Dermis microvascular lymphatic vessel endothelial cell (primary cell): ENCODE results near the gene ROR2. TPM values are rescaled to one million over a fixed set of nuclear protein-coding genes. Genes with fewer than 3 reads are reported as not detected.

Source experiments
- DNase-seq, 2 donors: peaks; one replicate each; pipeline versions ENCODE4 v3.0.0 to v3.0.0-alpha.2; 2010; ENCODE audit warnings: low read depth in 2 of 2
- total RNA-seq: library from RNA; depleted of rRNA; stranded (reverse); fragments of >200 nt; gene quantifications from 2 replicates; pipeline ENCODE4 v1.2.1, GENCODE V29; 2014

The ROR2 gene
- total RNA-seq, 1 donor from 2014 or later = not detected

- no peak for DNase-seq
These were observed 199.7 kb downstream of the ROR2 start for GRCh38 chr9:91750343-91750742.

- no peak for DNase-seq
These were observed 203.1 kb downstream of the ROR2 start for GRCh38 chr9:91746904-91747303.

- no peak for DNase-seq
These were observed 203.7 kb downstream of the ROR2 start for GRCh38 chr9:91746357-91746756.

DNA sequence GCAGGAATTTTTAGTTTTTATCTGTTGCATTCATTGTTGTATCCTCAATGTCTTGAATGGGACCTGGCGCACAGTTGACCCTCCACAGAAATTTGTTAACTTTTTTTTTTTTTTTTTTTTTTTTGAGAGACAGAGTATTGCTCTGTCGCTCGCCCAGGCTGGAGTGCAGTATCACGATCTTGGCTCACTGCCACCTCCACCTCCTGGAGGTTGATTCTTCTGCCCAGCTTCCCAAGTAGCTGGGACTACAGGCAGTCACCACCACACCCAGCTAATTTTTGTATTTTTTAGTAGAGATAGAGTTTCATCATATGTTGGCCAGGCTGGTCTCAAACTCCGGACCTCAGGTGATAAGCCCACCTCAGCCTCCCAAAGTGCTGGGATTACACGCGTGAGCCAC, 205.9 kb downstream of the ROR2 start:
- no peak for DNase-seq

GRCh38 chr9:91741522-91741921, 208.5 kb downstream of the ROR2 start:
- peak; percentile 20 to 64 for DNase-seq

GRCh38 chr9:91740701-91741100, 209.3 kb downstream of the ROR2 start:
- peak; percentile 7 to 42 for DNase-seq

GRCh38 chr9:91736898-91737601, 213.0 kb downstream of the ROR2 start:
- no peak for DNase-seq

DNA sequence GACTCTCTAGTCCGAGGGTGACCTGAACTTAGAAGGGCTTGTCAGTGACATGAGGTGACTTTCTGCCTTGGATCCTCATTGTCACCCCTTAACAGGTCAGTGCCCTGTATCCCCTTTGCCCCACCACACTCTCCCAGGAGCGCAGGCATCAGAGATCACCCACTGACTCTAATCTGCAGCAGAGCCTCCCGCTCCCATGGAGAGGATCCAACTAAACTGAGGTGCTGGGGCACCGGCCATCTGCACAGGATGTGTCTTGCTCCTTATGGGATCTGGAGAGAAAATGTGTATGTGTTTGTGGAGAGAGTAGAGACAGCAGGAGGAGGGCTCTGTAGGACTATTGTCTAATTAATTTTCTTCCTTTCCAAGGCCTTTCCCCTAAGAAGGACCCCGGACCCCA, 213.7 kb downstream of the ROR2 start:
- no peak for DNase-seq

GRCh38 chr9:91735049-91735448, 215.0 kb downstream of the ROR2 start:
- no peak for DNase-seq

DNA sequence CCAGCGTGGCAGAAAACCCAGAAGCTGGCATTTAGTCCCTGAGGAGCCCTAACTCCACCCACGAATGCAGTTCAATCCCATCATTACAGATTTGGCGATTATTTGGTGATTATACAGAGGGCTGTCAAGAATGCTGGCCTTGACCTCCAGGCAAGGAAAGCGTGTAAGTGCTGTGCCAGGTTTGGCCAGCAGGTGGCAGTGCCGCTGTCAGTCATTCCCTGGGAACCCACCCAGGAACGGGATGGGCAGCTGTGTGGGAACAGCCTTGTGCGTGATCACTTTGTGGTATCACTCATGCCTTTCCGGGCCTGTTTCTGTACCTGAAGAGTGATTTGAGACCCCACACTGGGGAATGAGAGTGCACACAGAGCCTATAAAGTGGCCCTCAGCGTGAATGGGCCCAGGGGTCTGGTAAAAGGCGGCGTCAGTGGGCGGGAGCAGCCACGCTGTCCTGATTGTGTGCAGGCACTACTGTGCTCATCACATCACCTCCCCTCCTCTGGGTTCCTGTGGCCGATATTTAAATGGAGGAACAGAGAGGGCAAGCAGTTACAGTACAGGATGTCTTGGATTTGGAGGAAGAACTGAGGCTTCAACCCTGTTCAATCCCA, 215.6 kb downstream of the ROR2 start:
- DNase-seq = peak; percentile 7 to 48

- DNase-seq = no peak
These were observed 216.9 kb downstream of the ROR2 start for GRCh38 chr9:91733006-91733624.

DNA sequence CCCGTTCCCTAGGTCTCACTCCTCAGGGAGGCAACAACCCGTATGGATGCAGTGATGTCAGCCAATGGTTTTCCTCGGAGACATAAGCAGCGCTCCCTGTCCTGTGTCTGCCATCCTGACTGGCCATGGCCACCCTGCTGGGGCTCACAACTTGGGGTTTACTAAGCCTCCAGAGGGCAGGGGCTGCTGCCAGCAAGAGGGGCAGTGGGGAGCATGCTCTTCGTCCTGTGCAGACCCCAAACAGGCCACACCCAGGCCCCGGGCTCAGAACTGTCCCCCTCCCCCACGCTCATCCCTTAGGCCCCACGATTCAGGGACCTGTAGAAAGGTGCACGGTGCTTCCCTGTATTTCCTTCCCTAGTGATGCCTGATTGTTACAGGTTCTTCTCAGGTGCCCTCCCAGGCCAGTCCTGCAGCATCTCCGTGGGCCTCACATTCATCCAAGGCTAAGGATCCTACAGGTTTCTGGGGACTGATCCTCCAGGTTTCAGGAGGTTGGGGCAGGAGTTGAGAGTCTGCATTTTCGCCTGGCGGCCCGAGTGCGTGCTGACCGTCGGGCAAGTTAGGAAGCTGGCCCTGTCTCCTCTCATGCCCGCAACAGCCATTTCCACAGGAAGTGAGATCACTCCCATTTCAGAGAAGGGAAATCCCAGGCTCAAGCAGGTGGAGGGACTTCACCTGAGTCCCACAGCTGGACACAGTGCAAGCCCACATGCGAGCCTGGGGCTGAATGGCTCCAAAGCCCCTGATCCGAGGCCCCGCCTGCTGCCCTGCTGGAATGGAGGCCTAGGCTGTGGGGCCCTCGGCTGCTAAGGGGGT, 217.6 kb downstream of the ROR2 start:
- peak in 1 of 2 donors; percentile 12 for DNase-seq

DNA sequence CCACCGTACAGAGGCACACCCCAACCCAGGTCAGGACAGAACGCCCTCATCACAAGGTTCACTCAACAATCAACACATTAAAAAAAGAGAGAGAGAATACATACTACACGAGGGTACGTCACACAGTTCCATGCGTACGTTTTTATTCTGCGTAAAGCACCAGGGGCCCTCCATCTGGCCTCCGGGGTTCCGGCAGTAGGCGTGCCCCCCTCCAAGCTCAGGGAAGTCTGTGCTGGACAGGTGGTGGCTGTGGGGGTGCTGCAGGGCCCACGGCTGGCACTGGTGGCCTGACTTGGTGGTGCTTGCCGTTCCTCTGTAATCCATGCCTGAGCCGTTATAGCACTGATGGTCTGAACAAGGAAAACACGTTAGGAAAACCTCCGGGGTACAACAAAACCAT, 219.2 kb downstream of the ROR2 start:
- DNase-seq = no peak

- DNase-seq = no peak
These were observed 220.5 kb downstream of the ROR2 start for GRCh38 chr9:91729558-91729842.

DNA sequence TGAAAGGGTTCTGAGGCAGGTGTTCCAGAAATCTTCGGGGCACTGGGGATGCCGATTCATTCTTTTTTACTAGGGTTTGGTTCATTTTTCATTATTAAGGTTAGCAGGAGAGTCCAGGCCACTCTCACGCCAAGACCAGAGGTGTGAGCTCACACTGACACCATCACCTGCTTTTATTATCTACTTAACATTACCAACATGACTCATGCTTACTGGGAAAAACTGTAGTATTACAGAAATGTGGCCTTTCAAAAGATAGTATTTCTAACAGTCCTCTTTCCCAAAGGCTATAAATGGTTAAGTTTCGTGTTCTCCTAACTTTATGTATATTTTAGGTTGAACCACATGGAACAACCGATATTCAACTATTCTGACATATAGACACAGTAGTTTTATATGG, 222.1 kb downstream of the ROR2 start:
- no peak for DNase-seq

GRCh38 chr9:91727316-91727861, 222.6 kb downstream of the ROR2 start:
- peak; percentile 14 to 47 for DNase-seq

GRCh38 chr9:91726406-91727100, 223.5 kb downstream of the ROR2 start:
- DNase-seq = no peak

- no peak for DNase-seq
These were observed 224.4 kb downstream of the ROR2 start for GRCh38 chr9:91725651-91726050.

DNA sequence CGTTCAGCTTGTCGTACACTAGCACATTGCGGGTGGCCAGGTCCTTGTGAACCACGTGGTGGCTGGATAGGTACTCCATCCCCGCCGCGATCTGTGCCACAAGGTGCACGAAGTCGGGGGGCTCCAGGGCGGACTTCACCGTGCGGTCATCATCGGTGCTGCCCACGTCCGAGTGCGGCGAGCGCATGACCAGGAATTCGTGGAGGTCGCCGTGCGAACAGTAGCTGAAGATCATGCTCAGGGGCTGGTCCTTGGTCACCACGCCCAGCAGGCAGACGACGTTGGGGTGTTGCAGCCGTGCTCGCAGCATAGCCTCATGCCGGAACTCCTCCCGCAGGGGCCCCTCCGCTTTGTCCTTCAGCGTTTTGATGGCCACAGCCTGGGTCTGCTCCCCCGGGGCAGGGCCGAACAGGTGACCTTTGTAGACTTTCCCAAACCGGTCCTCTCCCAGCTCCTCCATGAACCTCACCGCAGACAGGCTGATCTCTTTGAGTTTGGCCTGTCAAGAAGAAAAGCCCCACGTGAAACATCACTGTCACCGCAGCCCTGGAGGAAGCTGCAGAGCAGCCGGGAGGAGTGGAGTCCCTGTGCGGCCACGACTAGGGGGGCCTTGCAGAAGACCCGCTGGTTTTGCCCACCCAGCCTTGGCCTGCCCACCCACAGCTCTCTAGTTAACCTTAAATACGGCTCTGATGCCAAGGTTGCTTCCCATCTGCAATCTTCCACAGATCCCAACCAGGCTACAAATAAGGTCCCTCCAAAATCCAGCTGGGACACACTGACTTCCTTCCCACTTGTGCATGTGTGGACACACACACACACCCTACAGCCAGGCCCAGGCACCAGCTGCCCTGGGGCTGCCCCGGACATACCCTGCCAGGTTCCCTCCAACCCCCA, 225.2 kb downstream of the ROR2 start:
- no peak for DNase-seq

GRCh38 chr9:91724068-91724440, 226.0 kb downstream of the ROR2 start:
- no peak for DNase-seq
